Activated CD4-positive, alpha-beta T cell treated with anti-CD3 and anti-CD28 coated beads, Interleukin-2, amount 50 U/mL, for 48 hours (primary cell): ENCODE data around the gene ARHGAP6.
"Not testable (repeated sequence)": the region's sequence is repeated elsewhere in the genome, so short reads cannot be mapped to it uniquely, and the experiment has no call there.

Experiments
- DNase-seq, 2 experiments: peaks; one replicate each; pipeline ENCODE4 v3.0.0-alpha.2; 2020

Gene ARHGAP6

DNA sequence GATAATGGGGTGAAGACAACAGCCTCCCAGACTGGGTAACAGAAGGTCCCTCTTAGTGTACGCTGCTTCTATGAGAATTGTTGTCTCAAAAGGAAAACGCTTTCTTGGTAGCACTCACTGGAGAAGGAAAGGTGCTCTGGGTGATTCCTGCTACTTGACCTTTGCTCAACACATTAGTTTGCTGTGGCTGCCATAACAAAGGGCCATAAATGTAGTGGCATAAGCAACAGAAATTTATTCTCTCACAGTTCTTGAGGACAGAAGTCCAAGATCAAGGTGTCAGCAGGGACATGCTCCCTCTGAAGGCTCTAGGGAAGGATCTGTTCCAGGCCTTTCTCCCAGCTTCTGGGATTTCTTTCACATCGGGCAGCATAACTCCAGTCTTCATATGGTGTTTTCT lies 535.6 kb downstream of the ARHGAP6 start:
- no peak for DNase-seq

DNA sequence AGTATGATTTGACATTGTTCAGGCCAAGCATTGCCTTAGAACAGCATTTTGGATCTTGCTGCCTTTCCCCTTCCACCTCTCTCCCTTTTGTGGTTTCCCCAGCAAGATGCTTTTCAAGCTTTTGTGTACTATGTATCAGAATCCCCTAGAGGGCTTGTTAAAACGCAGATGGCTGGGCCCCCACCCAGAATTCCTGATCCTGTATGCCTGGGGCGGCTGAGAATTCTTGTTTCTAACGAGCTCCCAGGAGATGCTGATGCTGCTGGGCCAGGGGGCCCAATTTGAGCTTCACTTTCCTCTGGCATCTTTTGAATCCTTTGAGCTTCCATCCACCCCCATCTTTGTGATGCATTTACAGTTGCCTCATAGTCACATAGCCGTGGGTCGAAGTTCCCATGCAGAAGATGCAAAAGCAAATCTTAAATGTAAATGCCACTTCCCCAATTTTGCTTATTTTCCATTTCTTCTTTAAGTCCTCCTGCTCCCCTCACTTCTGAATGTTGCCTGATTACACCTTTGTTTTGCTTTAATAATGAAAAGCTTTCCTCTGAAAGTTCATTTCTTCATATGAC lies 536.1 kb downstream of the ARHGAP6 start:
- no peak for DNase-seq

DNA sequence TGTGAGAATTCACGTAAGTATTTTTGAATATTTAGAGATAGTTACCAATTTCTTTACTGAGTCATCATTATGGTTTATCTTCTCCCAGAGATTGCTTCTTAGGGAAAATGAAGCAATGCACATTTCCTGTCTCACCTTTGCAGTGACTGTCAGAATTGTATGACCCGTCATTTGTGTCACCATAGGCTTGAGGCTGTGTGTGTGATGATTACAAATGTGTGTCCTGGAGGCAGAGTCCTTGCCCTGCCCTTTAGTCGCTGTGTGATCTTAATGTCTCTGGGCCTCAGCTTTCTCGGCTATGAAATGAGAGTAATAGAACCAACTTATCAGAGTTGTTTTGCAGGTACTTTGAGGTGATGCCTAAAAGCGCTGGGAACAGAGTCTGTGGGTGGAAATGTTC lies 540.7 kb downstream of the ARHGAP6 start:
- DNase-seq = no peak

DNA sequence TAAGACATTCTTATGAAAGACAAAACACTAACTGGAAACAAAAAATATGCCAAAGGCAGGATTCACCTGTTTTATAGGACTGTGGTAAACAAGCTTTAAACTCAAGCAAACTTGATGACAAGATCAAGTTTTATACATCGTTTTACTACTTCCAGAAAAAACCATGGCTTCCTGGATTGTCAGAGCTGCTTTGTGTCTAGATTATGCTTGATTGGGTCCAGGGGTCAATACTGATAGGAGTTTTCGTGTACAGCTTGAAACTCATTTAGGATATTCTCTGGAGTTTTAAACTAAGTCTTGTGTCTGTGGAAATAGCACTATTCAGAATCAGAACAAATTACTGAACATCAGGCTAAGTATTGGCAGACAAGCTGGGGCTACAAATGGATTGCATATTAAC lies 541.6 kb downstream of the ARHGAP6 start:
- DNase-seq = no peak

DNA sequence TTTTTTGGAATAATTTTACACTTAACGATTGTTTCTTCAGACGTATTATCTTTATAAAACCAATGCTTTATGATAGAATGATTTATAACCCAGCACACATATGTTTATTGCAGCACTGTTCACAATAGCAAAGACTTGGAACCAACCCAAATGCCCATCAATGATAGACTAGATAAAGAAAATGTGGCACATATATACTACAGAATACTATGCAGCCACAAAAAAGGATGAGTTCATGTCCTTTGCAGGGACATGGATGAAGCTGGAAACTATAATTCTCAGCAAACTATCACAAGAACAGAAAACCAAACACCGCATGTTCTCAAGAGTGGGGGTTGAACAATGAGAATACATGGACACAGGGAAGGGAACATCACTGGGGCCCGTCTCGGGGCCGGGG lies 542.6 kb downstream of the ARHGAP6 start:
- not testable (repeated sequence) for DNase-seq

DNA sequence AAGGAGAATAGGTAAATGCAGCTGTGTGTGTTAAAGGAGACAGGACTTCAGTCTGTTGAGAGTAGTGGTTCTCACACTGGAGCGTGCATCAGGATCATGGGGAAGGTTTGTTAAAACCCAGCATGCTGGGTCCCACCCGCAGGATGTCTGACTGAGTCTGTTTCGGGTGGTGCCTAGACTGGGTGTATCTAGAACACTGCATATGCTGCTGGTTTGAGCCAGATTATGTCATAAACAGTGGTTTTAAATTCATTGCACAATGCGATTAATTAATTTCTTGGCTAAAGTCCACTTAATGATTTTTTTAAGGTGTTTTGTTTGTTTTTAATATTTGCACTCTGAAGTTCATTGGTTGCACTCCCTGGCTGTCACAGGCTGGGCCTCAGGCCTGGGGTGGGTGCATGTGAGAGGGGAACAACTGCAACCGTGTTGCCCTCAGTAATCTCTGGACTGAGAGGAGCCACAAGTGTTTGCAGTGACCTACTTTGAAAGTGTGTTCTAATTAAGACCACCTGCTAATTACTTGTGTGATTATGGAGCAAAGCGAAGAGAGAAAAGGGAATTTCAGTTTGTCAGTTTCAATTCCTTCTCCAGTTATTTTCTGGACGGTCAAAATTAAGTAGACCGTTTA lies 546.3 kb downstream of the ARHGAP6 start:
- DNase-seq = no peak

DNA sequence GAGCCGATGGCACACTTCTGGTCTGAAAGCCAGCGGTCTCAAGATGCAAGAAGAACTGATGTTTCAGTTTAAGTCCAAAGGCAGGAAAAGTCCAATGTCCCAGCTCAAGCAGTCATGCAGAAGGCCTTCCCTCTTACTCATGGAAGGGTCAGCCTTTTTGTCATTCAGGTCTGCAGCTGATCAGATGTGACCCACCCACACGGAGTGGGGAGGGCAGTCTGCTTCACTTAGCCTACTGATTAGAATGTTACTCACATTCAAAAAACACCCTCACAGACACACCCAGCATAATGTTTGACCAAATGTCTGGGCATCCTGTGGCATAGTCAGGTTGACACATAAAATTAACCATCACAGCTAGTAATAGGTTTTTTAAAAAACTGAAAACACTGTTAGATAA lies 548.0 kb downstream of the ARHGAP6 start:
- no peak for DNase-seq

DNA sequence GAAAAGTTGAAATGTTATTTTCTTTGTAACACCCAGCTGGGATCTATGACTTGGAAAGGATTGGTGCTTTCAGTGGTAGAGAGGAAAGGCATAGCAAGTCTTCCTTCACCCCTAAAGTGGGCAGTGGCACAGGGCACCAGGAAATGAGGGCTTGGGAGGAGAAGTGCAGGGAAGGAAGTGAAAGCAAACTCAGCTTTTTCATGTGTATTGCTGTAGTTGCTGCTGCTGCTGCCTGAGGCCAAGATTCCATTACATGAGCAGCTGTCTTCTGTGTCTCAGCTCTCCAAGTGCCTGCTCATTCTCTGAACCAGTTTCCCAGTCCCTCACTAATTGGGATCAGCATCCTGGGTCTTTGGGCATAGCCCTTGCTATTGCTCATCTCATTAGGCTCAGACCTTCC lies 552.0 kb downstream of the ARHGAP6 start:
- no peak for DNase-seq

DNA sequence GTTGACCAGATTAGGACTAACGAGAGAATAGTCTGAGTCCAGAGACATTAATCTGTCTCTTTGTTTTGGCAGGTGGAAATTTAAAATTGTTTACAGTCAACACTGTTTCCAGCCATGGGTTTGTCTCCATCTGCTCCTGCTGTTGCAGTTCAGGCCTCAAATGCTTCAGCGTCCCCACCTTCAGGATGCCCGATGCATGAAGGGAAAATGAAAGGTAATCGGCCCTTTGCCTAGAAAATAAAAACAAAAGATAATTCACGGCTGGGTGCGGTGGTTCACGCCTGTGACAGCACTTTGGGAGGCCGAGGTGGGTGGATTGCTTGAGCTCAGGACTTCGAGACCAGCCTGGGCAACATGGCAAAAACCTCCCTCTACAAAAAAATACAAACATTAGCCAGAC lies 553.8 kb downstream of the ARHGAP6 start:
- no peak for DNase-seq

DNA sequence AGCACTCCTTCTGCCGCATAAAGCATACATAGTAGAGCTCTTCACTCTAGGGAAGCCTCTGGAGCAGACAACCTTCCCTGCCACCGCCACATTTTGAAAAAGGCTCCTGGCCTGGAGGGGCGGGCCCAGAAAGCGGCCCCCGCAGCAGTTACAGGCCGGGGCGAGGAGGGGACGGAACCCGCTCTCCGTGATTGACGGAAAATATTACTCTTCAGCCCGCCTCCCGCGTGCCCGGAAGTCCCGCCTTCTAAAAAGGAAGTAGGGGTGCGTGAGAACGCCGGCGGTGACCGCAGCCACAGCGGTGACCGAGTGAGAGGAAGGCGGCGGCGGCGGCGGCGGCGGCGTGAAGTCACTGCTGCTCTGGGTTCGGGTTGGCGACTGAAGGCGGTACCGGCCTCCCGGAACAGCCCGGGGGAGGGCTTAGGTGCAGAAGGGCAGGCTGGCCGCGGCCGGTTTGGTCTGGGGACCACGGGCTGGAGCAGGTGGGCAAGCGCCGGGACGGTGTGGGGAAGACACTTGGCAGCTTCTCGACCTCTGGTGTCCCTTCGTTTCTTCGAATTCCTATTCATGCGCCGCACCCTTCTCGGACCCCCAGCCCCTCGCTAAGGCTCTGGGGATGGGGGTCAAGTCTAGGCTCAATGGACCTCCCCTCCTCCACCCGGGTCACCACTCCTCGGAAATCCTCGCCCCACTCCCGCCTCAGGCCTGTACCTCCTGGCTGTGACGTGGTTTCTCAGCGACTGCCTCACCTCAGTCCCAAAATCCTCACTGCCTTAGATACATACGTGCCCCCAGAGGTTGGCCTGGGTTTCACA lies 554.5 kb downstream of the ARHGAP6 start, which contains the start of gene HCCS:
HCCS (plus strand) TSS at position 296 of the 815 bp plus-strand sequence. CDS start 729 bp downstream, outside the sequence.
- peak; percentile 71 to 80 for DNase-seq

DNA sequence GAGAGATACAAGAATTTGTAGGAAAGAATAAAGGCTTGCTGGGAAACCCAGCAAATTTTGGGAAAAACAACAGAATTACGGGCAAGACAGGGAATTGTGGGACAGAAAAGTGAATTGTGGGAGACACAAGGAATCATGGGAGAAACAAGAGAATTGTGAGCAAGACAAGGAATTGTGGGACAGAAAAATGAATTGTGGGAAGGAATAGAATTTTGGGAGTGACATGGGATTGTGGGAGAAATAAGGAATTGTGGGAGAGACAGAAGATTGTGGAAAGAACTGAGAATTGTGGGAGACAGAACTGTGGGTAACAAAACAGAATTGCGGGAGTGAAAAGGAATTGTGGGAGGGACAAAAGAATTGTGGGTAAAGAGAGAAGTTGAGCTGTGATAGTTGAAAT lies 555.8 kb downstream of the ARHGAP6 start:
- no peak for DNase-seq

DNA sequence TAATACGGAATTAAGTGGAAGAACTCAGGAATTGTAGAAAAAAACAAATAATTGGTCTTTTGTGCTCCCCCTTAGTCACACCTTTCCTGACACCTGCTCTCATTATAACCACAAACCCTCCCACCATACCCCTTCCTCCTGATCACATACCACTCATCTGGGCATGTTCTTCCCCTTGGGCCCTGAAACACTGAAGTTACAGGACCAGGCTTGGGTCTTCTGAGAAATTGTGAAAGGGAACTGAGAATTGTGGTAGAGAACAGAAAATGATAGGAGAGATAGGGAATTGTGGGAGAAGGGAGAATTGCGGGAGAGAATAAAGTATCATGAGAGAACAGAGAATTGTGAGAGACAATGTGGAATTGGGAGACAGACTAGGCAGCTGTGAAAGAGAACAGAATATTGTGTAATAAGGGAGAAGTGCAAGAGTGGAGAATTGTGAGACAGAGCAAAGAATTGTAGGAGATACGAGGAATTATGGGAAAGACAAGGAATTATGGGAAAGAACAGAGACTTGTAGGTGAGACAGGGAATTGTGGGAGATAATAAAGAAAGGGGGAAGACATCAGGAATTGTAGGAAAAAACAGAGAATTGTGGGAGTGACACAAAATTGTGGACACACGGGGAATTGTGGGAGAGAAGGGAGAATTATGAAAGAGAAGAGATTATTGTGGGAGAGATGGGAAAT lies 557.3 kb downstream of the ARHGAP6 start:
- no peak for DNase-seq

DNA sequence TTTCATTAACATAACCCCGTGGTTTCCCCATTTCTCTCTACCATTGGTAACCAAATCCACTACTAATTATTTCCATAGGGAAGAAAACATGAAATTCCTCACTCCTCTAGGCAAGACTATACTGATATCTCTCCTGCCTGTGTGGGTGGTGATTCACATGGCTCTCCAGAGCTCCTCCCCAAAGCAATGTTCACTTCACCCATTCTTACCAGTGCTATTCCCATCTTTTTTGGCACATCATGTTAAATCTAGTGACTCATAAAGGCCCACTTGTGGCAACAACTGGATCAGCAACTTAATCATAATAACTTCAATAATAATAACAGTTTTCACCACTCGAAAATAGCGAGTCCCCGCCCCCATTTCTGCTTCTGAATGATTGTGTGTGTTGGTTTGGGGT lies 560.6 kb downstream of the ARHGAP6 start:
- no peak for DNase-seq

DNA sequence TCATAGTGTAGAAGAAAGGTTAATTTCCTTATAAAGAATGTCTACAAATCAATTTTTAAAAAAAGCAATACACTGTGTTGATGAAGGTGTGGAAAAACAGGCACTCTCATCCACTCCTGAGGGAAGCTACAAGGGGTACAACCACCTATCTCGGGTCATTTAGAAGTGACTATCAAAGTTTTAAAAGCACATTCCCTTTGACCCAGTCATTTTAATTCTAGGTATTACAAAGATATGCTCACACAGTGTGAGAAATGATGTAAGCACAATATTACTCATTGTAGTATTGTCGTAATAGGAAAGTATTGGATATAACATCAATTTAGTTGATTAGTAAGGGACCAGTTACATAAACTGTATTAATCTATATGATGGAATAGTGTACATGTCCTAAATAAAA lies 562.0 kb downstream of the ARHGAP6 start:
- no peak for DNase-seq

DNA sequence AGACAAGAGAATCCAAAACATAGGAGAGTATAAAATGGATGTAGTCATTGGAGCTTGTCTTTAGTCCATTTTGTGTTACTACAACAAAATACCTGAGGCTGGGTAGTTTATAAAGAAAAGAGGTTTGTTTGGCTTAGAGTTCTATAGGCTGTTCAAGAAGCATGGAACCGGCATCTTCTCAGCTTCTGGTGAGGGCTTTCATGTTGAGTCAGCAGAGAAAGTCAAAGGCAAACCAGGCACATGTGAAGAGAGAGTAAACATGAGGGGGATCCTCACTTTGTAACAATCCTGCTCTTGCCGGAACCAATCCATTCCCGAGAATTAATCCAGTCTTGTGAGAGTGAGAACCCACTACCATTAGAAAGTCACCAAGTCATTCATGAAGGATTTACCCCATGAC lies 562.7 kb downstream of the ARHGAP6 start:
- no peak for DNase-seq

DNA sequence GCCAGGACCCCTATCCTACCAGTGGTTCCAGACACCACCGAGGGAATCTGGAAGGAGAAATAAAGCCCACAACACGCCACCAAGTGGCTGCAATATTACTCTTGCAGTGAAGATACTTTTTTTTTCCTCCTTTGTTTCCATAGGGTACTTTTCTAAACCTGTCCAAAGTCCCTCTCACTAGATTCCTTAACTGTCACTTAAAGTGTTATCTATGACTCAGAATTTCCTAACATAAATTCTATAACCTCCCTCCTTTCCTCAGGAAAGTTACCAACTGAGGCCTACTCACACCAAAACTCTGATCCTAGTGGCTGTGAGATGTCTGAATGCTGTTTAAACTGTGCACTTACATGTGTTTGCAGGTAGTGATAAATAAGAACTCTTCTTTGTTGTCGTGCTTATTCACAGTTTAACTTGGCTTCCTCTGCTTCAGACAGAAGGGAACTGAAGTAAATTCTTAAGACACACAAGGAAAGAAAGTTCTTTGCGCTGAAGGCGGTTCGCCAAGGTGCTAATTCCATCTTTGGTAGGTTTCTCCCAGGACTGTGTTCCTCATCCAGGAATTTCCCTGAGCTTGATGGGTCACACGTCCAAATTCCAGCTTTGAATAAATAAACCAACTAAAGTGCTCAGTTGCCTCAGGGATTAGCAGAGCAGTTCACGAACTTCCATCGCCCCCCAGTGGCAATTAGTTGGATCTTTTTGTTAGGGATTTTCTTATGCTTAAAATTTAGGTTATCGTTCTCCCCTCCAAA lies 565.3 kb downstream of the ARHGAP6 start:
- DNase-seq = no peak

DNA sequence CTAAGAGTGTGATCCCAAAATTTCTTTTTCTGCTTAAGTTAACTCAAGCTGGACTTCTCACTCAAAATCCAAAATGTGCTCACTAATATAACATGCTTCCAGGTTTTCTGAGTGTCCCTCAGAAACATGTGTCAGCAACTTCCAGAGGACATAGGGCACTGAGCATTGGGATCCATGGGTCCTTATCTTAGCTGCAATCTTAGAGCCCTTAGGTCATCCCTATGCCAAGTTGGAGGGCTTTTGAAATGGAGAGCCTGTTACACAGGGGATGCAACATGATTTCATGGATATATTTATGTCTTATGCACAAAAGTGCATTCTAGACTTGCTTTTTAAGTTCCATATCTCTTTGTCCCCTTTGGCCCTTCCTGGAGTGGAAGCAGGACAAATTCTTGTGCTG lies 566.3 kb downstream of the ARHGAP6 start:
- no peak for DNase-seq

DNA sequence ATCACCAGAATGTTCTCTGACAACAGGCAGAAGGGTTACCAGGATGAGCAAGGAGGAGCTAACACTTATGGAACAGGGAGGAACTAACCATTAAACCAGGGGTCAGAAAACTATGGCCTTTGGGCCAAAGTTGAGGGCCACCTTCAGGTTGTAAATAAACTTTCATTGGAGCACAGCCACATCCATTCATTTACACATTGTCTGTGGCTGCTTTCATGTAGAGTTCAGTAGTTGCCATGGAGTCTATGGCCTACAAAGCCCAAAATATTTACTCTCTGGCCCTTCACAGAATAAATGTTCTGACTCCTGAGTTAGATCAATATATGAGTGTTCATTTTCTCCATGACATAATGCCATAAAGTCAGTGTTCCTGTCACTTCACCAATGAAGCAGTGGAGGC lies 567.8 kb downstream of the ARHGAP6 start:
- DNase-seq = no peak

DNA sequence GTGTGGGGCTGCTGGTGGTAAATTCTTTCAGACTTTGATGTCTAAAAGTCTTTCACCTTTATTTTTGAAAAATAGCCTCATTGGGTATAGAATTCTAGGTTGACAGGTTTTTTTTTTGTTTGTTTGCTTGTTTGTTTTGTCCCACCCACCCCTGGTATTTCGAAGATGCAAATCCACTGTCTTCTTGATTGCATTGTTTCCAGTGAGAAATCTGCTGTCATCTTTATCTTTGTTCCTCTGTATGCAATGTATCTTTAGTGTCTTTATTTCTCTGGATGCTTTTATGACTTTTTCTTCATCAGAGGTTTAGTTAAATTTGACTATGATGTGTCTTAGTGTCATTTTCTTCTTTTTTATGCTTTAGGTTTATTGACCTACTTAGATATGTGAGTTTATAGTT lies 575.9 kb downstream of the ARHGAP6 start:
- DNase-seq = no peak
